RWPE1 (cell line): ENCODE measurements around the gene HSPG2.

Experiments
- CTCF ChIA-PET: fragments of 350-600 bp; sonication (Branson Sonifier 250); formaldehyde crosslinking; extraction: SDS; loops from one replicate; lab custom pipeline; 2021; lab: Yijun Ruan, JAX
- POLR2A ChIA-PET: fragments of 400-600 bp; formaldehyde crosslinking; extraction: SDS; loops from one replicate; lab custom pipeline; 2020; ENCODE audit warnings: antibody characterized with exemption; ENCODE audit not compliant: low non-redundant PET; lab: Yijun Ruan, JAX
- DNase-seq: peaks from one replicate; pipeline ENCODE4 v3.0.0; 2012; ENCODE audit warnings: low spot score
- H3K27ac ChIP-seq: fragments of 450-650 bp; 2 replicates; pipeline ENCODE4 v1.5.1; 2017
- TF ChIP-seq, protein P1 (sequence below): fragments of 450-650 bp; conservative IDR thresholded peaks from 2 replicates; pipeline ENCODE4 v1.5.1; 2017; ENCODE audit warnings: low read depth, mild to moderate bottlenecking

Gene HSPG2

DNA sequence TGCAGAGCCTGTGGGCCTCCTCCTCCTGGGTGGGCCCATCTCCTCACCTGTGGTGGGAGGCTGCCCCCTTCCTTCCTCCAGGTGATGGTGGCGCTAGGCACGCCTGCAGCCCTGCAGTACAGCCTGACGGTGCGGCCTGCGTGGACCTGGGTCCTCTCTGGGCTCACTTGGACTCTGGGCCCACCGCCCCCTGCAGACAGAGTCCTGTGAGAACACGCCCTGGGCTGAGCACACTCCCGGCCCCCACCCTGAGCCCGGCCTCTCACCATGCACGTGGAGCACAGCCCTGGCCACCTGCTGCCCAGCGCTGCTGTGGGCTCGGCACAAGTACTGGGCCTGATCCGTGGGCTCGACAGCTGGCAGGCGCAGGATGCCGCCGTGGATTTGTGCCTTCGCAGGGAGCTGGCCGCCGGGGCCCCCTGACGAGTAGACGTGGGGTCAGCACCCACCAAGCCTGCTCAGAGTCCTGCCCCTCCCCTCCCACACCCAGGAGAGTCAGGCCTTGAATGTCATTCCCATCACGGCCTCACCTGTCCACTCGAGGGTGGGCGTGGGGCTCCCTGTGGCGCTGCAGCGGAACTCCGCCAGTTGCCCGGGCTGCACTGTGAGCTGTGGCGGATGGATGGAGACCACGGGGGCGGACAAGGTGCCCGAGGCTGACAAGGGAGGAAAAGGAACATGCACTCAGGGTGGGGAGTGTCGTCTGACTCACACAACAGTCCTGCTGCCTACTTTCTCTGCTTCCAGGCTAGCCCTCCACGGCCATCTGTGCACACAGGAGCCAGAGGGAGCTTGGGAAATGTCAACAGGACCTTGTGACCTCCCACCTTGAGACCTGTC lies 81.6 kb downstream of the HSPG2 start:
- DNase-seq, result peak; percentile 55
- CTCF ChIA-PET, result no interaction called here

DNA sequence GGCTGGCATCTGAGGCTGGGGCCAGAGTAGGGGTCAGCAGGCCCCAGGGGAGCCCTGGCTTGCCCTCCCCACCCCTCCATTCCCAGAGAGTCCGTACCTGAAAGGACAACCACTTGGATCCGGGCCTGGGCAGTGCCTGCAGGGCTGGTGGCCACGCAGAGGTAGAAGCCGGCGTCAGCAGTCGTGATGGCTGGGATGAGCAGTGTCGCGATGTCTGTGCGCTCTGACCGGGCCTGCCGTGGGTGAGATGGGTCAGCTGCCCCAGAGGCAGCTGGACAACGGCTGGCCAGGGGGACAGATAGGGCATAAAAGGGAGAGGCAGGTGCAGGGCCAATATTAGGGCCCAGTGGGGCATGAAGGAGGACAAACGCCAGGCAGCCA lies 82.4 kb downstream of the HSPG2 start:
- DNase-seq, result no peak
- TF ChIP-seq, protein P1, sequence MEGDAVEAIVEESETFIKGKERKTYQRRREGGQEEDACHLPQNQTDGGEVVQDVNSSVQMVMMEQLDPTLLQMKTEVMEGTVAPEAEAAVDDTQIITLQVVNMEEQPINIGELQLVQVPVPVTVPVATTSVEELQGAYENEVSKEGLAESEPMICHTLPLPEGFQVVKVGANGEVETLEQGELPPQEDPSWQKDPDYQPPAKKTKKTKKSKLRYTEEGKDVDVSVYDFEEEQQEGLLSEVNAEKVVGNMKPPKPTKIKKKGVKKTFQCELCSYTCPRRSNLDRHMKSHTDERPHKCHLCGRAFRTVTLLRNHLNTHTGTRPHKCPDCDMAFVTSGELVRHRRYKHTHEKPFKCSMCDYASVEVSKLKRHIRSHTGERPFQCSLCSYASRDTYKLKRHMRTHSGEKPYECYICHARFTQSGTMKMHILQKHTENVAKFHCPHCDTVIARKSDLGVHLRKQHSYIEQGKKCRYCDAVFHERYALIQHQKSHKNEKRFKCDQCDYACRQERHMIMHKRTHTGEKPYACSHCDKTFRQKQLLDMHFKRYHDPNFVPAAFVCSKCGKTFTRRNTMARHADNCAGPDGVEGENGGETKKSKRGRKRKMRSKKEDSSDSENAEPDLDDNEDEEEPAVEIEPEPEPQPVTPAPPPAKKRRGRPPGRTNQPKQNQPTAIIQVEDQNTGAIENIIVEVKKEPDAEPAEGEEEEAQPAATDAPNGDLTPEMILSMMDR, result no peak
- H3K27ac ChIP-seq, result 0 out of 2 replicates have a peak overlapping the region, but pooled peaks have one; percentile 51
- ChIA-PET CTCF (no interaction called here), POLR2A (no interaction called here)

More for the DNA sequence above, 81.6 kb downstream of the HSPG2 start:
- POLR2A ChIA-PET, result interaction anchor here (0.5 kb wide), 1 partner anchor 29 kb away, joined by 3 read pairs; no protein-coding TSS in a partner anchor
- H3K27ac ChIP-seq, result peak overlapping the region; percentile 51
- TF ChIP-seq, protein P1, result no peak

DNA sequence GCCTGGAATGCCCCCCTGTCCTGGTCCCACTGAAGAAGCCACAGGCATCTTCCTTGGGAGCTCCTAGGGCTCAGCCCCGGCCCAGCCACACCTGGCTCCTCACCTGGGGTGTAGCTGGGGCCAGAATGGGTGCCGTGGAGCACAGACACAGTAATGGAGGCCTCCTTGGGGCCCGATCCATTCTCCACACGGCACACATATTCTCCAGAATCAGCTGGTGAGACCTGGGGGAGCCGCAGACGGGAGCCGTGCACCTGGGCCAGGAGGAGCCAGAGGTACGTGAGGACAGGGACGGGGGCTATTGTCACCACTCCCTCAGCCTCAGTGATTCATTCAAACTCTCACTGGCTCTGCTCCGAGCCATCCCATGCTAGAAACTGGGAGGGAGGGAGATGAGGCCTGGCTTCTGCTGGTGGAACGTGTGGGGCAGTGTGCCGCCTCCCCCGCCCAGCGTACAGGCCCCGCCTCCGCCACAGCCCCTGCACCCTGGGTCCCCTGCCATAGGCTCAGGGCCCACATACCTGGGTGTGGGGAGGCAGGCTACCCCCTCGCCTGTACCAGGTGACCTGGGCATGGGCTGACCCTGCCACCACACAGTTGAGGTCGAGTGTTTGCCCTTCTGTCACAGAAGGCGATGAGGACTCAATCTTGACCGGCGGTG lies 82.9 kb downstream of the HSPG2 start:
- TF ChIP-seq, protein P1, result no peak
- POLR2A ChIA-PET, result no interaction called here
- H3K27ac ChIP-seq, result 0 out of 2 replicates have a peak overlapping the region, but pooled peaks have one; percentile 51
- DNase-seq, result no peak
- CTCF ChIA-PET, result no interaction called here

DNA sequence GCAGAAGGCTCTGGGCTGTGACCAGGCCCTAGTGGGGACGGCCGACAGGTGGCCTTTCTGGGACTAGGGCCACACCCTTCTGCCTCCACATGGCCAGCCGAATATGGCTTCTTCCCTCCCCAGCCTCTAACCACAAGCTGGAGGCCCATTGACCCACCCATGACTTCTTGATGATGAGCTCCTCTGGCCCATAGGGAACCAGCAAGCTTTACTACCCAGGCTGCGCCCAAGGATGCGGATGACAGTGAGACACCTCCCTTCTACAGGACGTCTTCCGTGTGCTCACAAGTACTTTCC lies 84.0 kb downstream of the HSPG2 start:
- ChIA-PET CTCF (no interaction called here), POLR2A (no interaction called here)
- DNase-seq, result no peak
- H3K27ac ChIP-seq, result no peak overlapping the region
- TF ChIP-seq, protein P1, result no peak

DNA sequence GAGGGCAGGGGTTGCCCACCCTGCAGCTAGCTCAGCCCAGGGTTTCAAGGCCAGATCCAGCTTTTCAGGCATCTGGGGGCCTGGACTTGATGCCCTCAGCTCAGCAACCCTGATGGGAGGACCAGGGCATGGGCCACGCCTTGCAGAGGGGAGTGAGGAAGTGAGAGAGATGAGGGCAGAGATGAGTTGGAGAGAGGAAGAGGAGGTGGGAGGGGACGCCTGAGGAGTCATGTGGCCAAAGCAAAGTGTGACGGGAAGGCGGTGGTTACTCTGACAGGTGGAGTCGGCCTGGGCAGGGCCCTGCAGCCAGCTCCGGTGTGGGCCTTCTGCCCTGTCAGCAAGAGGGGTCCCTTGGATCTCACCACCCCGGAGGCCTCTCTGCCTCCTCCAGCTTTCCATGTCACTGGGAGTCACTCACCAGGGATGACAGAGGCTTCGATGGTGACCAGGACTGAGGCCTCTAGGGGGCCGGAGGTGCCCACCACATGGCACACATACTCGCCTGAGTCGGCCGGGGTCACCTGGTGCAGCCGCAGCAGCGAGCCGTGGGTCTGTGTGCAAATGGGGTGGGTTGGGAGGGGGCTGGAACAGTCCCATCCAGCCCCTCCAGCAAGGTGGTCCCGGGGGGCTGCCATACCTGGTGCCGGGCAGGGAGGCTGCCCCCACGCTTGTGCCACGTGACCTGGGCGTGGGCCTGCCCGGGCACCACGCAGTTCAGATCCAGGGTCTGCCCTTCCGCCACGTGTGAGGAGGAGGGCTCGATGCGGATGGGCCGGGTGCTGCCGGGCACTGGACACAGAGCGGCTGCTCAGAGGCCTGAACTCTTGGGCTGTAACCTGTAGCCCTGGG lies 84.6 kb downstream of the HSPG2 start:
- H3K27ac ChIP-seq, result no peak overlapping the region
- ChIA-PET POLR2A (no interaction called here), CTCF (interaction anchor here (0.6 kb wide), 1 partner anchor 170 kb away, joined by 3 read pairs; no protein-coding TSS in a partner anchor)

More for the DNA sequence above, 84.6 kb downstream of the HSPG2 start:
- no peak for DNase-seq
- TF ChIP-seq, protein P1, result no peak
